GM18507 (cell line): ENCODE results near the gene AMD1.
"Not testable (repeated sequence)": the region's sequence is repeated elsewhere in the genome, so short reads cannot be mapped to it uniquely, and the experiment has no call there.

Source experiments
- DNase-seq: peaks from one replicate; pipeline ENCODE4 v3.0.0; 2011; ENCODE audit warnings: low read depth; ENCODE audit not compliant: insufficient read length; ENCODE audit errors: extremely low spot score
- FAIRE-seq: peaks from 2 replicates; lab custom pipeline; 2011; peaks lifted over from hg19 to GRCh38; lab: Jason Lieb, UNC

AMD1 gene

DNA sequence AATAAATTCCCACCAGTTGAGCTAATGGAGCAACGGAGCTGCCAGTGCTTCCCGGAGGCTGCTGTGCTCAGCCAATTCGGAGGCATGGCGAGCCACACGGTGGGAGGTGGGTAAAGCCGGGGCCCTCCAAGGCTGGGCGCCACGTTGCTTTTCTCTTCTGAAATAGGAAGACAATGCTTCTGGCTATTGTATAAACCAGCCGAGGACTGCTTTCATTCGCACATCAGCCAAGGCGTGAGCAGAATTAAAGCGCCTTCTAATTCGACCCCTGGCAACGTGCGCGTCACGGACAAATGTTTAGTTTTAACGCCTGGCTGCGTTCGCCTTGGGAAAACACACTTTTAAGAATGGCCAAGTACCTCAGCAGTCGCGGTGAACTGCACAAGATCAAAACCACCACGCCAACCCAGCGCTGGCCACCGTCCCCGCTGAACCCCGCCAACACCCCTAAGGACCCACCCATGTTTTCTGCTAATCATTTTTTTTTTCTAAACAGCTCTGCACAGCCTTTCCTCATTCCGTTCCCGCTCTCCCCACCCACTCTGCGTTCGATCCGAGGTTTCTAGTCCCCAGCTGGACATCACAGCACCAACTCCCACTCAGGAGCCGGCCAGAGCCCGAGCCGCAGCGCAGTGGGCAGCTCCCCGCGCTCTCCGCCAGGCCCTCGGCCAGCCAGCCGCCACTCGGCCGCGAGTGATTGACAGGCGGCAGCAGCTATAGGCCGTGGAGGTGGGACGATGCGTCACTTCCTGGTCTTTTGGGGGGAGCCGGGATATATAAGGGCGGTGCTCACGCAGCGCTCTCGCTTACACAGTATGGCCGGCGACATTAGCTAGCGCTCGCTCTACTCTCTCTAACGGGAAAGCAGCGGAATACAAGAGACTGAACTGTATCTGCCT lies at the start of gene AMD1:
Gene AMD1, plus strand, starts transcription at position 805 of the 899 bp plus-strand sequence. CDS start 321 bp downstream, outside the sequence.
- FAIRE-seq (peak; percentile 90), DNase-seq (peak; percentile 94)

DNA sequence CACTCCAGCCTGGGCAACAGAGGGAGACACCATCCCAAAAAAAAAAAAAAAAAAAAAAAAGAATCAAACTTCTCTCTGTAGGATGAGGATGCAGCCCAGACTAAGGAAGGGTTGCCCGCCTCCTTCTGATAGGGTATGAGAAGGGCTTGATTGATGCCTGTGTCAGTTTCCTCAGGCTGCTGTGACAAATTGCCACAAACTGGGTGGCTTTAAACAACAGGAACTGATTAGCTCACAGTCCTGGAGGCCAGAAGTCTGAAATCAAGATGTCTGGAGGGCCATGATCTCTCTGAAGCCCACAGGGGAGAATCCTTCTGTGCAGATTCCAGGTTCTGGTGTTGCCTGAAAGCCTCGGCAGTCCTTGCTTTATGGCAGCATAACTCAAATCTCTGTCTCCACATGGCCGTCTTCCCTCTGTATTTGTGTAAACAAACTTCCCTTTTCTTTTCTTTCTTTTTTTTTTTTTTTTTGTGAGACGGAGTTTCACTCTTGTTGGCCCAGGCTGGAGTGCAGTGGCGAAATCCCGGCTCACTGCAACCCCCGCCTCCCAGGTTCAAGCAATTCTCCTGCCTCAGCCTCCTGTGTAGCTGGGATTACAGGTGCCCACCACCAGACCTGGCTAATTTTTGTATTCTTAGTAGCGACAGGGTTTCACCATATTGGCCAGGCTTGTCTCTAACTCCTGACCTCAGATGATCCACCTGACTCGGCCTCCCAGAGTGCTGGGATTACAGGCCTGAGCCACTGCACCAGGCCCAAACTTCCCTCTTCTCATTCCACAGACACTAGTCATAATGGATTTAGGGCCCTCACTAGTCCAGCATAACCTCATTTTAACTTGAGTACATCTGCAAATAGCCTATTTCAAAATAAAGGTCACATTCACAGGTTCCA lies 48.1 kb upstream of the AMD1 start:
- DNase-seq (no peak), FAIRE-seq (no peak)

DNA sequence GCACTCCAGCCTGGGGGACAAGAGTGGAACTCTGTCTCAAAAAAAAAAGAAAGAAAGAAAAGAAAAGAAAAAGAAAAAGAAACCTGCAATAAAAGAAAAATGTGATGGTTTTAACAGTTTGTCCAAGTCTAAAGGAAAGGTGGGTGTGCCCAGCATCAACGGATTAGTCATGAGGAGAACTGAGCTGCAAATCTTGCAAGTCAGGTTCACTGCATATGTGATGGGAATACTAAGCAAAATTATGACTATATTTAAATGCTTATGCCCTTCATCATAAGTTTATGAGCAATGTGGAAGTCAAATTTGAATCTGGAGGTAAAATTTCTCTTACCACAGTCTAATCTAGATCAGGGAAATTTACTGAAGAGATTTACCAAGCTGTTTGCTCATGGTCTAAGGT lies 46.2 kb upstream of the AMD1 start:
- DNase-seq (no peak), FAIRE-seq (no peak)

DNA sequence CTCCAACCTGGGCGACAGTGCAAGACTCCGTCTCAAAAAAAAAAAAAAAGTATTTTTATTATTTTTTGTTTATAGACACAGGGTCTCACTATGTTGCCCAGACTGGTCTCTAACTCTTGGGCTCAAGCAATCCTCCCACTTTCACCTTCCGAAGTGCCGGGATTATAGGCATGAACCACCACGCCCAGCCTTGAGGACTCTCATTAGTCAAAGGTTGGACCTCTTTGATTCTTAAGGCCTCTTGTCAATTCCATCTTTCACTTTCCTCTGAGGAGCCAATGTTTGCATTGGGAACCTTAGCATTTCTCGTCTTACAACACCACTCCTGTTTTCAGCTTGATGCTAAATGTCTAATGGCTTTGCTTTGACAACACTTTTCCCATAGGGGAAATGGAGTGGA lies 43.2 kb upstream of the AMD1 start:
- FAIRE-seq = no peak
- DNase-seq = no peak

DNA sequence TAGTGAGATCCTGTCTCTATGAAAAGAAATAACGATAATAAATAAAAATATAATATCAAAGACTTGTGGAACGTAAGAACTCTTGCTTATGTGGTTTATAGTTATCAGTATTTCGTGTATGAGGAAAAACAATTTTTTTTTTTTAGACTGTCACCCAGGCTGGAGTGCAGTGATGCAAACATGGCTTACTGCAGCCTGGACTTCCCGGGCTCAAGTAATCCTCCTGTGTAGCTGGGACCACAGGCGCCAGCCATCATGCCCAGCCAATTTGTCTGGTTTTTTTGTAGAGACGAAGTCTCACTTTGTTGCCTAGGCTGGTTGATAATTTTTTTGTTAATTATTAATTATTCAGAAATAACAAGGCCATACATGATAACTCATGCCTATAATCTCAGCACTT lies 40.8 kb upstream of the AMD1 start:
- FAIRE-seq (no peak), DNase-seq (no peak)

DNA sequence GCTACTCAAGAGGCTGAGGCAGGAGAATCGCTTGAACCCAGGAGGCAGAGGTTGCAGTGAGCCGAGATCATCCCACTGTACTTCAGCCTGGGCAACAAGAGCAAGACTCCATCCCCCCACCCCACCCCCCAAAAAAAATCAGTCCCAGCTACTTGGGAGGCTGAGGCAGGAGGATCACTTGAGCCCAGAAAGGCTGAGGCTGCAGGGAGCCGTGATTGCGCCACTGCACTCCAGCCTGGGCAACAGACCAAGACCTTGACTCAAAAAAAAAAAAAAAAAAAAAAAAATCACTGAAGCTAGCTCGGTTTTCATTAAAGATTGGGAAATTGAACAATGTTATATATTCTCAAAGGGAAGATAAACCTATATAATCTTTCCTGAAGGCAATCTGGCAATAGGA lies 38.8 kb upstream of the AMD1 start:
- not testable (repeated sequence) for FAIRE-seq, DNase-seq

DNA sequence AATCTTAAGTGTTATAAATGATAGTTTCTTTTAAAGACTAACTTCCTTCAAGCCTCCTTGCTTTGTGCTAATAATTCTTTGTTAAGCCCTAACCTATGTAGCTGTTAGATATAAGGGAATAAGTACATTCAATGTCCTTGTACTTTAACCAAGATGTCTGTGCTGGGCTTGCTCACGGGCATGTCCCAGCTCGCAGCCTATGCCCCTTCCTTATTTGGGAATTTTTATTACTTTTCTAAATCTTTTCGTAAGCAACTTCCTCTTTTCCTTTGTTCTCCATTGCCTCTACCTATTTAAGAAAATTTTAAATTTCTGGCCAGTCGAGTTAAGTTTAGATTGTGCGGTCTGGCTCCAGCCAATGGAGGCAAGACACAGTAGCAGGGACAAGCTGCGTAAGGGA lies 33.3 kb upstream of the AMD1 start:
- no peak for FAIRE-seq
- no peak for DNase-seq

DNA sequence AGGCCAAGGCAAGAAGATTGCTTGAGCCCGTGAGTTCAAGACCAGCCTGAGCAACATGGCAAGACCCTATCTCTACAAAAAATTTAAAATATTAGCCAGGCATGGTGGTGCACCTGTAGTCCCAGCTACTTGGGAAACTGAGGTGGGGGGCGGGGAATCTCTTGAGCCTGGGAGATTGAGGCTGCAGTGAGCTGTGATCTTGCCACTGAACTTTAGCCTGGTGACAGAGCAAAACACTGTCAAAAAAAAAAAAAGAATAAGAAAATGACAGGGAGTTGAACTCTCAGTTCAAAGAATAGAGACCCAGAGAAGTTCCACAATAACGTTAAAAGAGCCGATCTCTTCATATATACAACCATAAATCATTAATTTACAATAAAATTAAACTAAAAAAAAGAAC lies 24.8 kb upstream of the AMD1 start:
- no peak for FAIRE-seq

DNA sequence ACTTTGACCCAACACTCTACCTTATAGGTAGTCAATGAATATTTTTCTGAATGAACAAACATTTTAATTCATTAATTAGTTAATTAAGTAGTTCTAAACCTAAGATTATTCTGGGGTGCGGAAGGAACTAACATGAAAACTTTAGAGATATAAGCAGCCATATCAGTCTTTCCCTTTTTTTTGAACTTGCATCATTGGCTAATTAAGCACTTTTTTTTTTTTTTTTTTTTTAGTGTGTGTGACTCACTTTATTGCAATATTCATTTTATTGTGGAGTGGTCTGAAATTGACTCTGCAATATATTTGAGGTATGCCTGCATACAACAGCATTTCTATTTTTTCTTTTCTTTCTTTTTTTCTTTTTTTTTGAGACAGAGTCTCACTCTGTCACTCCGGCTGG lies 21.8 kb upstream of the AMD1 start:
- no peak for DNase-seq
- FAIRE-seq = no peak

More for the DNA sequence above, 24.8 kb upstream of the AMD1 start:
- DNase-seq = no peak

DNA sequence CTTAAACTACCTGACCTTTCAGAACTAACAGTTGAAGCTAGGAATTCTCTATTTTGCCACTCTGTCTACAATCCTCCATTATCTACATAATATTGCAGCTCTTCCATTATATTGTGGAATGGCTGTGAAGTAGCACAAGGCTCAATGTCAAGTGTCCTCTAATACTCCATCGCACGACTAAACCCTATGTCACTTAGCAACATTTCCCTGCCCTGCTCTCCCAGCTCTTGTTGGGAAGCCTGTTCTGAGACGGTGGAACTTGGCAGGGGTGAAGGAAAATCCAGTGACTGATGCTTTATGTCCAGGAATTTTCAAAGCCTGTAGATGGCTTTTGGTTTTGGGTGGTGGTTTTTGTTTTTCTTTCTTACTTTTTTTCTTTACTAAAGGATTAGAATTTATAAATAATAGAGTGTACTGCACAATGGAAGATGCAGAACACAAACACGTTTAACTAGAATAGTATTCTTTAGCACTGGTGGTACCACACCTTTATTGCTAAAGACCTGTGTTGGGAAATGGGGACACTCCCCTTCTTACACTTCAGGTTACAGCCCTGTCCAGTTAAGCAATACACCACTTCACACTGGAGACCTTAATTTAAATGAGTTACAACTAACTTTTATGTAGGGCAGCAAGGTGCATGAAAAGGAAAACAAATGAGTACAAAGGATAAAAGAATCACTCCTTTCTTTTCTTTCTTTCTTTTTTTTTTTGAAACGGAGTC lies 20.7 kb upstream of the AMD1 start:
- FAIRE-seq (no peak), DNase-seq (no peak)

DNA sequence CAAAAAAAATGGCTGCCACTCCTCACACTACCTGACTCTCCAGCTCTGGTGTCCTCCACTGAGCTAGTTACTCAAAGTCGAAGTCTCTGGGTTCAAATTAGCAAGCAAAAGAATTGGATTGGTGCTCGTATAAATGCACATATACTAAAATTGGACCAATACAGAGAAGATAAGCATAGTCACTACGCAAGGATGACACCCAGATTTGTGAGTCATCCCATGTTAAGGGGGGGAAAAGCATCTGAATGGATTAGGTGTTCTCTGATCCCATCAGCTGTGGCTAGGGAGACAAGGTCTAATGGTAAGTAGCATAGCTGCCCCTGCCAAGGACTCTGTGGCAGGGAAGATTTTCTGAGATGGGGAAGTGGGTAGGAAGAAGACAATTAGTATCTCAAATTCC lies 18.3 kb upstream of the AMD1 start:
- no peak for DNase-seq
- no peak for FAIRE-seq

DNA sequence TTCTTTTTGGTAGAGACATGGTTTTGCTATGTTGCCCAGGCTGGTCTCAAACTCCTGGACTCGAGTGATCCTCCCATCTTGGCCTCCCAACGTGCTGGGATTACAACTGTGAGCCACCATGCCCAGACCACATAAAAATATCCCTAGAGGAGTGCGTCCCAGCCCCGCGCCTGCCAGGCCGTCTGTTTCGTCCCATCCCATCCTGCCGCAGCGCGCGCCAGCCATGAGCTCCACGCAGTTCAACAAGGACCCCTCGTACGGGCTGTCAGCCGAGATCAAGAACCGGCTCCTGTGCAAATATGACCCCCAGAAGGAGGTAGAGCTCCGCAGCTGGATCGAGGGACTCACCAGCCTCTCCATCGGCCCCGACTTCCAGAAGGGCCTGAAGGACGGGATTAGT lies 16.6 kb upstream of the AMD1 start:
- FAIRE-seq = no peak

DNA sequence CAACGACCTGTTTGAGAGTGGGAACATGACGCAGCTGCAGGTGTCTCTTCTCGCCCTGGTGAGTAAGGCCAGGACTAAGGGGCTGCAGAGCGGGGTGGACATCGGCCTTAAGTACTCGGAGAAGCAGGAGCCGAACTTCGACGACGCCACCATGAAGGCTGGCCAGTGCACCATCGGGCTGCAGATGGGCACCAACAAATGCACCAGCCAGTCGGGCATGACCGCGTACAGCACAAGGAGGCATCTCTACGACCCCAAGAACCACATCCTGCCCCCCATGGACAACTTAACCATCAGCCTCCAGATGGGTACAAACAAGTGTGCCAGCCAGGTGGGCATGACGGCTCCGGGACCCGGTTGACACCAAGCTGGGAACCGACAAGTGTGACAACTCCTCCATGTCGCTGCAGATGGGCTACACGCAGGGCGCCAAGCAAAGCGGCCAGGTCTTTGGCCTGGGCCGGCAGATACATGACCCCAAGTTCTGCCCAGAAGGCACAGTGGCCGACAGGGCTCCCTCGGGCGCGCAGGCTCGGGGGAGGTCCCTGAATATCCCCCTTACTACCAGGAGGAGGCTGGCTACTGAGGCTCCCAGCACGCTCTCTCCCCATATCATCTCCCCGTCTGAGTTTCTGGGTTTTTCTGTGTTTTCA lies 15.9 kb upstream of the AMD1 start:
- no peak for DNase-seq
- no peak for FAIRE-seq

More for the DNA sequence above, 16.6 kb upstream of the AMD1 start:
- DNase-seq = no peak

DNA sequence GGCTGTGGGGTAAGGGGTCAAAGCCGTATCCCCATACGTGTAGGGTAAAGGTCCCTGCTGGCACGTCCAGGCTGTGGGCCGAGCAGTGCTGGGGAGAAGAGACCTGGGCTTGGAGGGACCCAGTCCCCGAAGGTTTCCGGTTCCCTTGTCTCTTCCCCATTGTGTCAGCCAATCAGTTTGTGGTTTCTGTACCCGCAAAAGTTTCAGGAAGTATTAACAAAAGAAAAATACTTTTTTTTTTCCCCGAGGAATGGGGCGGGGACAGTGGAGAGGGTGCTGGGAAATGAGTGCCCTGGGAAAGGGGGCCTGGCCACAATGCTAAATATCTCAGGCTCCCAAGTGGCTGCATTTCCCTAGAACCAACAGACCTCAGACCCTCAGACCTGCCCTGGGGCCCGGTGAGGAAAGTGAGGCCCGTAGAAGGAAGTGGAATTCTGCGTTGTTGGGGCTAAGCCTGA lies 15.2 kb upstream of the AMD1 start:
- FAIRE-seq (no peak), DNase-seq (no peak)

DNA sequence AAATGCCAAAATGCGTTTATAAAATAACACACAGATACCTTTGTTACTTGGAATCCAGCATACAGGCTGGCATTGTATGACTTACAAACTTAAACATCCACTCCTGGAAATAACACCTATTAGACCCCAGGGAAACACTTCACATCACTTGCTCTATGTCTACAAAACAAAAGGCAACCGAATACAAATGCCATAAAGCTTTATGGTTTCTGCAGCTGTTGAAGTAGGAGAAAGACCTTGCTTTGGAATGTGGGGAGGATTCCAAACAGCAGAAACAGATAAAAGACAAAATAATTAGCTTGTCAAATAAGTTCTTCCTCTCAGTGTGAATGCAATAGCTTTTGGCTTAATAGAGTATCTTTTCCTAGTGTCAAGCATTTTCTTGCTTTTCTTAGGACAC lies 9.8 kb upstream of the AMD1 start:
- FAIRE-seq (no peak), DNase-seq (no peak)

DNA sequence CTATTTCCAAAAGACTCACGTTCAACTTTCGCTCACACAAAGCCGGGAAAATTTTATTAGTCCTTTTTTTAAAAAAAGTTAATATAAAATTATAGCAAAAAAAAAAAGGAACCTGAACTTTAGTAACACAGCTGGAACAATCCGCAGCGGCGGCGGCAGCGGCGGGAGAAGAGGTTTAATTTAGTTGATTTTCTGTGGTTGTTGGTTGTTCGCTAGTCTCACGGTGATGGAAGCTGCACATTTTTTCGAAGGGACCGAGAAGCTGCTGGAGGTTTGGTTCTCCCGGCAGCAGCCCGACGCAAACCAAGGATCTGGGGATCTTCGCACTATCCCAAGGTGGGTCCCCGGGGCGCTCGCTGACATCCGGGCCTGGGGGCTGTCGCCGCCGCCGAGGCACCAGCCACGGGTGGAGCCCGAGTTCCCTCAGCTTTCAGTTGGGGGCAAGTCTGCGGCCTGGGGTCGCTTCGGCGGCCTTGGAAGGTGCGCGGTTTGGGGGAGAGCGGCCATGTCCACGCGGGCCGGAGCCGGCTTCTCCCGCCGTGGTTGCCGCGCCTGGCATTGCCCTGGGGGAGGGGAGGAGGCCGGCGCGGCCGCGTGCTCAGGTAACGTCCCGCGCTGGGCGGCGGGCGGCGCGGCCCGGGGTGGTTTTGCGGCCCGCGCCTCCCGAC lies 429 bp downstream of the AMD1 start:
- no peak for FAIRE-seq
- DNase-seq = no peak

DNA sequence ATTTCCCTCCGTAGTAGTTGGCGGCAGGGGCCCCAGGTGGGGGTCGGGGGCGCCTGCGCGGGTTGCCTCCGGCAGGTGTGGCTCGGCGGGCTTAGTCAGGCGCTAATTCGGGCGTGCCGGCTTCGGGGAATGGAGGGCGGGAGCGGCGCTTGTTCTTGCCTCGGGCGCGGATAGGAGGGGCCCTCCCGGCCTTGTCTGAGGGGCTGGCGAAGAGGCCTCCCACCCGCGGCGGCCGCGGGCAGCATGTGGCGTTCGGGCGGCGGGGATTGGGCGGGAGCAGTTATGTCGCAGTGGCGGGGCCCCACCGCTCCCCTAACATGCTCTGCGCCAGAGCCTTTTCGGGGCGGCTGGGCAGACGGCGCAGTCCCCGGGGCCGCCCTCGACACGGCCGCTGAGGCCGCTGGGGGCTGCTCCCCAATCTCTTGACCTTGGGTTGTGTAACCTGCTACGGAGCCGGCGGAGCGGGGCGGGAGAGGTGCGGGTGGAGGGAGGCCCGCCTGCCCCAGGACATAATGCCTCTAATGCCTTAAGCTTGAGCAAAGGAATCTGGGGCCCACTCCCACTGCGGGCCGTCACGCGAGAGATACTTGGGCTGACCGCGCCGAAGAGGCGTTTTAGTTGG lies 1.1 kb downstream of the AMD1 start:
- FAIRE-seq (no peak), DNase-seq (no peak)

DNA sequence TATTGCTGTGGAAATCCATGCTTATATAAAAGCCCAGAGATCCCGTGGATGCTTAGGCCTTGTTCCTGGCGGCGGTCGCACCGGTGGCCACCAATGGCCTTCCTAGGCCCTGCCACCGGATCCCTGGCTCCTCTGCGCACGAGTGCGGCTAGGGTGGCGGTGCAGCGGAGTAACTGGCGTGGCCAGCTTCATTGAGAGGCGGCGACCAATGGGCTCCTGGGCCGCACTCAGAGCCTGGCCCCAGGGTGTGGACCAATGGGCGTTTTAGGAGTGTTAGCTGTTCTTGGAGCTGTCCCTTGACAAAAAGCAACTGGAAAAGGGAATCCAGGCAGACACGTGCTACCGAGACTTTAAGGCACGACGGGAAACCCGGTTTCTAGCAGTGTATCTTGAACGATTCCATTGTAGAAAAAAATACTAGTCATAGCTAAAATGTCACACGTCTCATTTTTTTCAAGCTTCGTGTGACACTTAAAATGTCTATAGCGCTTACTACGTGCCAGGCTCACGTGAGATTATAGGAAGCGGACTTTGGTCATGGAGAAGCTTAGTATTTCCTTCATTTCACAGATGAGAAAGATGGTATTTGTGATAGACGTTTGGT lies 1.7 kb downstream of the AMD1 start:
- FAIRE-seq (peak; percentile 79), DNase-seq (no peak)
